Right lobe of liver (tissue), 6 donors: ENCODE data around the gene CYYR1. TPM values are rescaled to one million over a fixed set of nuclear protein-coding genes. Genes with fewer than 3 reads are reported as not detected.

ENCODE experiments used
- ATAC-seq, 4 donors: fragments of 200-7000 bp; cut with Tn5 transposase; one replicate each; pipeline ENCODE4 v1.9.1; 2020; ENCODE audit warnings: mild to moderate bottlenecking in 4 of 4, moderate library complexity in 4 of 4
- DNase-seq, 3 donors: peaks; one replicate each; pipeline ENCODE4 v3.0.0-alpha.2; 2020
- H3K27ac ChIP-seq, 3 donors: fragments of 200-600 bp; one replicate each; pipeline ENCODE4 v1.8.0; 2022
- H3K27me3 ChIP-seq, 2 donors: fragments of 200-600 bp; one replicate each; pipeline ENCODE4 v1.8.0; 2022
- H3K36me3 ChIP-seq, 4 donors: fragments of 200-600 bp; sonication (generic) in 1 of 4; one replicate each; pipeline versions ENCODE4 v1.5.1 to v1.8.0; 2017 to 2022; ENCODE audit warnings: control low read depth in 1 of 4
- H3K4me1 ChIP-seq, 4 donors: fragments of 200-600 bp; sonication (generic) in 1 of 4; one replicate each; pipeline versions ENCODE4 v1.5.1 to v1.8.0; 2017 to 2022; ENCODE audit warnings: control low read depth in 1 of 4
- H3K4me3 ChIP-seq, 3 donors: fragments of 200-600 bp; one replicate each; pipeline ENCODE4 v1.8.0; 2022
- H3K9me3 ChIP-seq, 4 donors: fragments of 200-600 bp; sonication (generic) in 1 of 4; one replicate each; pipeline versions ENCODE4 v1.5.1 to v1.8.0; 2017 to 2022; ENCODE audit warnings: control low read depth in 1 of 4
- POLR2A ChIP-seq: fragments of 450-650 bp; IDR thresholded peaks from one replicate; pipeline ENCODE4 v1.6.1; 2017; ENCODE audit warnings: antibody characterized with exemption, mild to moderate bottlenecking
- WGBS: methylation state at CpG from one replicate; pipeline ENCODE4 v1.1.6; 2018; ENCODE audit warnings: low coverage, low lambda C conversion rate; ENCODE audit not compliant: insufficient coverage; ENCODE audit errors: missing lambda C conversion rate; 5-methylcytosine and 5-hydroxymethylcytosine counted together
- intact Hi-C, 2 donors: fragments of 100-400 bp; cut with DNase I; formaldehyde crosslinking; loops; one replicate each; pipeline versions ENCODE4 v1.11.2 to v1.14.1; 2022
- total RNA-seq, 6 experiments: library from RNA; depleted of rRNA in 2 of 6; stranded (reverse); fragments of >200 nt in 2 of 6; fragmentation: NEBNext Ultra II Directional in 3 of 6; extraction: Animal tissue kit (Norgen Biotek cat#: 25700) in 3 of 6; gene quantifications; one replicate each; pipeline versions ENCODE4 v1.1.0 to v1.2.4, GENCODE V29; 2016 to 2023
- TF ChIP-seq, protein P1 (sequence below), 4 donors: fragments of 200-600 bp in 3 of 4; fragments of 450-650 bp in 1 of 4; IDR thresholded peaks; one replicate each; pipeline versions ENCODE4 v1.5.1 to v1.8.0; 2016 to 2022; ENCODE audit warnings: antibody characterized with exemption in 4 of 4, mild to moderate bottlenecking in 2 of 4
- donor health status: DM: no; HTN: yes; CAD: no.
- donor health status: DM: no; HTN: no; CAD: no.
- donor health status: DM: no; HTN: no; CAD: no.
- donor health status: DM: no; HTN: yes; CAD: no.
- donor health status: DM: no; HTN: yes; CAD: no.

CYYR1 gene
- total RNA-seq, 6 experiments from 2014 or later: 1.4 to 3.3 (median 2.0) TPM

GRCh38 chr21:26588446-26588845, 15.4 kb upstream of the CYYR1 start:
- H3K36me3 ChIP-seq: no peaks in the 10 kb centered on the region
- TF ChIP-seq, protein P1, sequence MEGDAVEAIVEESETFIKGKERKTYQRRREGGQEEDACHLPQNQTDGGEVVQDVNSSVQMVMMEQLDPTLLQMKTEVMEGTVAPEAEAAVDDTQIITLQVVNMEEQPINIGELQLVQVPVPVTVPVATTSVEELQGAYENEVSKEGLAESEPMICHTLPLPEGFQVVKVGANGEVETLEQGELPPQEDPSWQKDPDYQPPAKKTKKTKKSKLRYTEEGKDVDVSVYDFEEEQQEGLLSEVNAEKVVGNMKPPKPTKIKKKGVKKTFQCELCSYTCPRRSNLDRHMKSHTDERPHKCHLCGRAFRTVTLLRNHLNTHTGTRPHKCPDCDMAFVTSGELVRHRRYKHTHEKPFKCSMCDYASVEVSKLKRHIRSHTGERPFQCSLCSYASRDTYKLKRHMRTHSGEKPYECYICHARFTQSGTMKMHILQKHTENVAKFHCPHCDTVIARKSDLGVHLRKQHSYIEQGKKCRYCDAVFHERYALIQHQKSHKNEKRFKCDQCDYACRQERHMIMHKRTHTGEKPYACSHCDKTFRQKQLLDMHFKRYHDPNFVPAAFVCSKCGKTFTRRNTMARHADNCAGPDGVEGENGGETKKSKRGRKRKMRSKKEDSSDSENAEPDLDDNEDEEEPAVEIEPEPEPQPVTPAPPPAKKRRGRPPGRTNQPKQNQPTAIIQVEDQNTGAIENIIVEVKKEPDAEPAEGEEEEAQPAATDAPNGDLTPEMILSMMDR (IDR thresholded peaks at IDR 0.05): no peak
- TF ChIP-seq POLR2A: no peak
- WGBS: 63% methylated on average over 7 of the region's 7 CpGs
- no peak for DNase-seq
- H3K4me3 ChIP-seq: no peak overlapping the region
- H3K27me3 ChIP-seq: no peaks in the 10 kb centered on the region
- no peak for ATAC-seq
- intact Hi-C loops: no loop called here
- H3K9me3 ChIP-seq: no peaks in the 10 kb centered on the region
- no peaks in the 10 kb centered on the region for H3K4me1 ChIP-seq
- H3K27ac ChIP-seq: no peak overlapping the region

DNA sequence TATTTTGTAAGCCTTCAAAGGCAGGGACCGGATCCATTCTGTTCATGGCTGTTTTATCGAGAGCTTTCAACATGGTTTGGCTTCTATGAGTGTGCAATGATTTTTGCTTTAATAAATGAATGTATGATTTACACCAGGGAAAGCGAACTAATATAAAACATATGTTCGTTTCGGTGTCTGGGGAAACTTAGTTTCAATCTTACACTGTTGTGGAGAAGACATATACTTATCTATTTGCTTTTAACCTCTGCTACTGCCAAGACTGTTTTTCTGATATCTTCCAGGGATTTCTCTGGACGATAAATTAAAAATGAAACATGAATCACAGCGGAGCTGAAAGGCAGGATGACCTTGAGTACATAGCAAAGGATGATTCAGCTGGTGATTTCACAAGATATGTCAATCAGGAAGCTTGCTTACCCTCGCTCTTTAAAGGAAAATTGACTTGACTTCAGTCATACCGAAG, 14.7 kb upstream of the CYYR1 start:
- Histone ChIP-seq H3K27ac (no peak overlapping the region), H3K9me3 (no peaks in the 10 kb centered on the region), H3K36me3 (no peaks in the 10 kb centered on the region), H3K4me3 (no peak overlapping the region), H3K27me3 (no peaks in the 10 kb centered on the region), H3K4me1 (no peaks in the 10 kb centered on the region)
- intact Hi-C loops: no loop called here
- TF ChIP-seq POLR2A: no peak
- TF ChIP-seq, protein P1 (IDR thresholded peaks at IDR 0.05): no peak
- WGBS: 49% methylated on average over 9 of the region's 9 CpGs
- DNase-seq (no peak), ATAC-seq (peak in 1 of 4 donors; percentile 20)

- Histone ChIP-seq H3K27me3 (no peaks in the 10 kb centered on the region), H3K4me3 (no peak overlapping the region), H3K4me1 (no peaks in the 10 kb centered on the region), H3K36me3 (no peaks in the 10 kb centered on the region), H3K9me3 (no peaks in the 10 kb centered on the region), H3K27ac (no peak overlapping the region)
- DNase-seq (no peak), ATAC-seq (no peak)
- TF ChIP-seq, protein P1 (IDR thresholded peaks at IDR 0.05): no peak
- no peak for TF ChIP-seq POLR2A
- 43% methylated on average over 3 of the region's 3 CpGs for WGBS
- intact Hi-C loops: no loop called here
Observed at GRCh38 chr21:26583769-26584168, 10.7 kb upstream of the CYYR1 start.

DNA sequence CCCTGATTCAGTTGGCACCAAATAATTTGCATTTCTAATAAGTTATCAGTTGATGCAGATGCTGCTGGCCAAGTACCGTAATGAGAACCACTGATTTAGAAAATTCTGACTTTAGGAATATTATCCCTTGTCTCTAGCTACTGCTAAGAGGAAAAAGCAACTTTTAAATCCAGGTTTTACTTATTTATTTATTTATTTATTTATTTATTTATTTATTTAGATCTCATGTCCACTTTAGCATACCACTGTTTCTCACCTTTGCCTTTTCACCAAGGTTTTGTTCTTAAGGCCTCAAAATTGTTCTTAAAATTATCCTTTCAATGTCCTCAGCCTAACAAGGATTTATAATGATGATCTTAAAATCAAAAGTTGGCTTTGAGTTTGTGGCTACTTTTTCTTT, 8.7 kb upstream of the CYYR1 start:
- Histone ChIP-seq H3K4me1 (no peaks in the 10 kb centered on the region), H3K27ac (no peak overlapping the region), H3K9me3 (no peaks in the 10 kb centered on the region), H3K27me3 (no peaks in the 10 kb centered on the region), H3K36me3 (no peaks in the 10 kb centered on the region), H3K4me3 (no peak overlapping the region)
- DNase-seq (no peak), ATAC-seq (no peak)
- intact Hi-C loops: no loop called here
- WGBS: 85% methylated on average over 1 of the region's 1 CpG
- TF ChIP-seq, protein P1 (IDR thresholded peaks at IDR 0.05): no peak
- TF ChIP-seq POLR2A: no peak
